Endometrial microvascular endothelial cells (primary cell): ENCODE data around the gene GADD45G. TPM values are rescaled to one million over a fixed set of nuclear protein-coding genes. Genes with fewer than 3 reads are reported as not detected.

Experiments used
- in situ Hi-C: cut with HindIII; loops from 2 replicates; pipeline ENCODE4 v1.10.0; 2017; ENCODE audit warnings: low sequenced_read_pairs, low pct_unique_long_range_greater_than_20kb; ENCODE audit errors: inconsistent ontology term
- total RNA-seq: library from RNA; depleted of rRNA; stranded (reverse); fragments of >200 nt; gene quantifications from one replicate; pipeline ENCODE4 v1.2.3, GENCODE V29; 2015; ENCODE audit errors: inconsistent ontology term

Gene GADD45G
- total RNA-seq: 1.5 TPM

DNA sequence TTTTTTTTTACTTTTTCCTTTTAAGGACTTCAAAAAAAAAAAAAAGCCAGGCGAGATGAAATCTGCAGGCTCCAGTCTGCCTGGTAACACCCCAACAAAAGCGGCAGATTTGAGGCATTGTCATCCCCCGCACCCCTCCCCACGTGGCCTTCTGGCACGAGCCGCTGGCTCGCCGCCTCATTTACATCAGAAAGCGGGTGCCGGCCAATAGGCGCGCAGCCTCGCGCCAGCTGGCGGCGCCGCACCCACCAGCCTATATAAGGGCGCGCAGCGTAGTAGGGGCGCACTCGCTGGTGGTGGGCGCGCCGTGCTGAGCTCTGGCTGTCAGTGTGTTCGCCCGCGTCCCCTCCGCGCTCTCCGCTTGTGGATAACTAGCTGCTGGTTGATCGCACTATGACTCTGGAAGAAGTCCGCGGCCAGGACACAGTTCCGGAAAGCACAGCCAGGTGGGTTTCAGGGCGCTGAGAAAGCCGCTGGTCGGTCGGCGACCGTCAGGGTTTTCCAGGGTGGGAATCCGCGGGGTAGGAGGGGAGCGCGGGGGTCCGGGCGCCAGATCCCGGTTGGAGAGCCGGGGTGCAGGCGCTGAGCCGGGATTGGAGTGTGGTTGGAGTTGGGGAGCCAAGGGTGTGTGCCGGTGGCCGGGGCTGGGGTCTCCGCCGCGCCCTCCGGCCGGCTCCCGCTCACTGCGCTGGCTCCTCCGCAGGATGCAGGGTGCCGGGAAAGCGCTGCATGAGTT lies at the start of gene GADD45G:
Gene GADD45G (plus strand): TSS at position 284 of the 736 bp plus-strand sequence. CDS start 110 bp downstream, at position 394.
- in situ Hi-C loops: no loop called here

DNA sequence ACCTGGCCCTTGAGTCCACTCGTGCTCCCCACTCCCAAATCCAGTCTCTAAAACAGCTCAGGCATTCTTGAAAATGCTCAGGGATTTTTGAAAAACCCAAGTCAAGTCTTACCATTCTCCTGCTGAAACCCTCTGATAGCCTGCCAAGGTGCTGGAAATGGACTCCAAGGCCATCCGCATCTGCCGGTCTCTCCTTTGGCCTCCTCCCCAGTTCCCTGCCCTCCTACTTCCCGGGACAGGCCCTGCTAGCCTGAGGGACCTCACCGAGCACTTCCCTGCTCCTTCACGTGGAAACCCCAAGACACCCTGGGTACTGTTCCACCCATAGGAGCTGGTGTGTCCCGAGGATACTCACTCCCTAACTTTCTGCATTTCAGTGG lies 49.8 kb upstream of the GADD45G start:
- in situ Hi-C loops: no loop called here

DNA sequence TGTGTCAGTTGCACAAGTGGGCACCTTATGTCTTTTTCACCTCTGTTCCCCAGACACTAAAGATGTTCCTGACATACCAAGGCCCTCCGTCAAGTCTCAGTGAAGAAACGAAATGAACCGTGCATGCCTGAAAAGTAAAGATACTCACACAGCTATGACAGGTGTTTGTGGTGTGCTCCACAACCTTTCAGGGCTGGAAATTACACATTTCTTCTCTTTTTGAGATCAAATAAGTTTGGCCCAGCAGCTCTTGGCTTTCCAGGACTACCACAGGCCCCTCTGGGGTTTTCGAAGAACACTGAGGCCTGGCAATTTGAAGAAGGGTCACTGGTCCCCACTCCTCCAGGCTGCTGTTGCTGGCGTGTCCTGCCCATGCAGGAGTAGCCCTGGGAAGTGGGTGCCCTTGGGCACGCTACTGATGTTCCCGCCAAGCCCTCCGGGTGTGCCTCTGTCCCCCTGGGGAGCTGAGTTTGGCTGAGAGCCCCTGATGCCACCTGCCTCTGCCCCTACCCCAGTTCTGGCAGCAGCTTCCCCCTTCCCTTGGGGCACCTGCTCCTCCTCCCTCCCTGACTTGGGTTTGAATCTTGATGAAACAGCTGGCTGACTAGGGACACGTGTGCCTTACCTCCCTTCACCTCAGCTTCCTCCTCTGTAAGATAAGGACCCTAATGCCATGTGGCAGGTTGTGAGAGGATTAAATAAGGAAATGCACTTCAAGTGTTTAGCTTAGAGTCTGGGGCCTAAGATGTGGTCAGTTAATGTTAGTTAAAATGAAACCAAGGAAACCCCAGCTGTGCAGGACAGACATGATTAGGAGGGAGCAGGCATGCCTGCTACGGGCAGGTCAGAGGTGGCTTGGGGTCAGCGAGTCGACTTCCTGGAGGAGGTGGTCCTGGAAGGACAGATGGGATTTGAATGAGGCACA lies 49.1 kb upstream of the GADD45G start:
- in situ Hi-C loops: no loop called here

DNA sequence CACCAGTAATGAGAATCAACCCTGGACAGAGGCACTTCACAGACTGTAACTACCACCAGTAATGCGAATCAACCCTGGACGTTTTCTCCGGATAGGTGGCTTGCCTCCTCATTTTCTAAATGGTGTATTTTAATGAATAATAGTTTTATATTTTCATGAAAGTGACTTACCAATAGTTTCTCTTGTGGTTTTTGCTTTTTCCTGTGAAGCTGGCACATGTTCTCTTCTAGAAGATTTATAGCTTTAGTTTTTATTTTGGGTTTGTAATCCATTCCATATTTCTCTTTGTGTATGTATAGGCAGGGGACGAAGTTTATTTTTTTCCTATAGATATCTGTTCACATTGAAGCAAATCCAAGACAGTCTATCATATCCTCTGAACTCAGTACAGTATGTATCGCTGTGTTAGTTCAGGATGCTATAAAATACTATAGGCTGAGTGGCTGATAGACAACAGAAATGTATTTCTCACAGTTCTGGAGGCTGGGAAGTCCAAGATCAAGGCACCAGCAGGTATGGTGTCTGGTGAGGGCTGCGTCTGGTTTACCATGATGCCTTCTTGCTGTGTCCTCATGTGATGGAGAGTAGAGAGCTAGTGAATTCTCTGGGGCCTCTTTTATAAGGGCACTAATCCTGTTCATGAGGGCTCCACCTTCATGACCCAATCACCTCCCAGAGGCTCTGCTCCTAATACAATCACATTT lies 46.5 kb upstream of the GADD45G start:
- in situ Hi-C loops: no loop called here

GRCh38 chr9:89558948-89559347 lies 45.9 kb upstream of the GADD45G start:
- in situ Hi-C loops: no loop called here

DNA sequence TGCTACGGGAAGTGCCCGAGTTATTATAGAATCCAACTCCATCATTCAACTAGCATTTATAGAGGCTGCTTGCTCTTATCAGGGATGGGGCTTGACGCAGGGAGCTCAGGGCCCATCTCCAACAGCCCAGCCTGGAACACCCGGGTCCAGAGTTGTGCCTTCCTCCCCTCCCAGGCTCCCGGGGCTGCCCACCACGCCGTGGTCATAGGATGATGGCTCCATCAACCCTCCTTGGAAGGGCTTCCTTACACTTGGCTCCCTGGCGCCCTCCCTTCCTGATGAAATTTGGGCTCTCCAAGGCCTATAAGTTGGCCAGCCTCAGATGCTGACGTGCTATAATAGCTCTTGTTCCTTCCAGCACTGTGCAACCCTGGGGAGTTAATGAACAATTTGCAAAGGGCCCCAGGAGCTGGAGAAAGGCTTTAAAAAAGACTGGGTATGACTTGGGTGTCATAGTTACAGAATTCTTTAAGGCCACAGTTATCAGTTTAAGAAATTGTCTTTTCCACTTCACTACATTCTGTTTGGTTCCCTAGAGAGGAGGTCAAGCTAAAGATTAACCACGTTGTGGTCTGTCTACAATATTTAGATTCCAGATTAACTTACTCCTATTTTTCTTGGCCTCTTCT lies 42.5 kb upstream of the GADD45G start:
- in situ Hi-C loops: no loop called here

- in situ Hi-C loops: no loop called here
Measured at GRCh38 chr9:89563571-89564345, 41.1 kb upstream of the GADD45G start.

DNA sequence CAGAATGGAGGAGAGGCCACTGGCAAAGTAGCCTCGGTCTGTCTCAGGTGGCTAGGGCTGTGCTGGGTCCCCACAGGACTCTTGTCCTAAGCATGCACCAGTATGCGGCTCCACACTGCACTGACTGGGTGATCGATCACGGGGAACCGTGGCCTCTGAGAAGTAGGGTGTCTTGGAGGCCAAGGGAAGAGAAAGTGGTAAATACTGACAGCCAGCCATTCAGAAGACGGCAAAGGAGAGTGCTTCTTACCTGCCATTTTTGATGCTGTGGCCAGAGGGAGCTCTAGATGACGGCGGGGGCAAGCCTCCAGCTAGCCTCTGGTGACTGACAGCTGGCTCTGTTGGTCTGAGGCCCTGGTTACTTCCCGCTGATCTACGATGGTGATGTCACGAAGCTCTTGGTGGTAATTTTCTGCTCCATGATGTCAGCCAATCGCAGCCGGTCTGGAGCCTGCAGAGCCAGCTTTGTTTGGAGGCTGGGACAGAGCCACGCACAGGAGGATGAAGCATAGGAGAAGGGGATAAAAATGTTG lies 40.4 kb upstream of the GADD45G start:
- in situ Hi-C loops: no loop called here

DNA sequence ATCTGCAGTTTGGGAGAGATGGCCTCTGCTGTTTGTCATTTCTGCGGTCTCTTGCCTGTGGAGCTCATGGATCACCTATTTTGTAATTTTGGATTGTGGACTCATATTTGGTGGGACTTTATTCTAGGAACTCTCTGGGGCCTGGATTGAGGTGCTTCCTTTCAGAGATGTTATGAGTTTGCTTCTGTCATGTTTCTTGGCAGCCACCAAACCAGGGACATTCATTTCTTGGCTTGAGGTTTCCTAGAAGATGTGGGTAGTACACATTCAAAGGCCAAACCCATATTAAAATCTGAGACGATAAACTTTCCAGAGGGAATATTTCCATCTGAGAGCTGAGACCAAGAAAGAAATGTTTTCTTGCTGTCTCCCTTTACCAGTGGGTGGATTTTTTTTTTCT lies 37.2 kb upstream of the GADD45G start:
- in situ Hi-C loops: no loop called here

- in situ Hi-C loops: no loop called here
Measured at GRCh38 chr9:89574309-89574708, 30.5 kb upstream of the GADD45G start.

- in situ Hi-C loops: no loop called here
Measured at GRCh38 chr9:89576404-89576839, 28.4 kb upstream of the GADD45G start.

DNA sequence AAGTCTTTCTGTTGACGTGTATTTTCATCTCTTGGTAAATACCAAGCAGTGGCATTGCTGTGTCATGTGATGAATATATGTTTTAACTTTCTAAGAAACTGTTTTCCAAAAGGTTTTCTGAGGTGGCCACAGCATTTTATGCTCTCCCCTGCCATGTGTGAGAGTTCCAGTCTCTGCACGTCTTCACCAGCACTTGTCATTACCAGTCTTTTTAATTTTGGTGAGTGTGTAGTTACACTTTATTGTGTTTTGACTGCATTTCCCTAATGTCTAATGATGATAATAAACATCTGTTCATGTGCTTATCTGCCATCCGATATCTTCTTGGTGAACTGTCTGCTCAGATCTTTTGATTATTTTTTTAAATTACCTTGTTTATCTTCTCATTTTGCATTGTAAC lies 27.4 kb upstream of the GADD45G start:
- in situ Hi-C loops: no loop called here

GRCh38 chr9:89579741-89580385 lies 24.9 kb upstream of the GADD45G start:
- in situ Hi-C loops: no loop called here

DNA sequence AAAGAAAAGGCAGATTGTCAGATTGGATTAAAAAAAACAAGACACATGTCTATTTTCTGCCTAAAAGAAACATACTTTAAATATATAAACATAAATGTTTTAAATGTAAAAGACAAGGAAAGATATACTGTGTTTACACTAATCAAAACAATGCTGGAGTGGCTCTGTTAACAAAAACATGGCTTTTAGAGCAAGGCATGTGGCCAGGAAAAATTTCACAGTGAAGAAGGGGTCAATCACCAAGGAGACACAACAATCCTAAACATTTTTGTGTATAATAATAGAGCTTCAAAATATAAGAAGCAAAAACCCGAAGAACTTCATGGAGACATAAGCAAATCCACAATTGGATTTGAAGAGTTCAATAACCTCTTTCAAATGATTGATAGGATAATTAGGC lies 18.5 kb upstream of the GADD45G start:
- in situ Hi-C loops: no loop called here

DNA sequence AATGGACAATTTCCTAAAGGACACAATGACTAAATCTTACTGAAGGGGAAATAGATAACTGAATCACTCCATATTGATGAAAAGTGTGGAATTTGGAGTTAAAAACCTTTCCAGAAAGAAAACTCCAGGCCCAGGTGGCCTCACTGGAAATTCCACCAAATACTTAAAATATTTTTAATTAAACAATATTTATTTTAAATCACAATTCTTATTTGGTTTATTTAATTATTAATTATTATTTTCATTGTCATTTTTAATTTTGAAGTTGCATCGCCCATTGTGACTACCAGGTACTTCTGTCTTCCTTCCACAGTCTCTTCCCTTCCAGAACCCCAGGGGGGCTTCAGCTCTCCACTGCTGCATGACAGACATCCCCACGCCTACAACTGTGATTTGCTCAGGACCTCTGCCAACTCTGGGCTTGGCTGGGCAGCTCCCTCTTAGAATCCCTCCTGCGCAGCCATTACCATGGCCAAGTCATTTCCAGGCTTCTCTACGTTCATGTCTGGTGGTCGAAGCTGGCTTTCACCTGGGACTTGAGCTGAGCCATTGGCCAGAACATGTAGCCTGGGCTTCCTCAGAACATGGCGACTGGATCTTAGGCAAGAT lies 16.4 kb upstream of the GADD45G start:
- in situ Hi-C loops: no loop called here

DNA sequence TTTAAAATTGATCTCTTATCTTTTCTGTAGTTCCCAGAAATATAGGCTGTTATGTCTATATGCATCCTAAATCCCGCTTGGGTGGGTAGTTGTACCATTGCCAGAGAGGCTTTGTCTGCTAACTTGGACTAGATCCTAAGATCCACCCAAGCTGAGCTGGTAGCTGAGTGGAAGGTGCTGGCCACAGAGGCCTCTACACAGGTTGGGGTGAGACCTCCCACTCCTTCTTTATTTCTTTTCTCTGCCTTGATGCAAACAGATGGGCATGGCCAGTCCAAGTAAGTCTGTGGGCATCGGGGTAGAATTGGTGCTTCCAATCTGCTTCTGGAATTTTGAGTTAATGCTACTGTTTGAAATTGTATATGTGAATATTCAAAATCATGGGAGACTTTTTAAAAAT lies 14.4 kb upstream of the GADD45G start:
- in situ Hi-C loops: no loop called here
